ENCODE data around the gene CASP2. TPM values are rescaled to one million over a fixed set of nuclear protein-coding genes. Genes with fewer than 3 reads are reported as not detected.

The CASP2 gene
- polyA plus RNA-seq, 1 of the 3 experiments (the other 2 are of a cell fraction), result 19.7 TPM

DNA sequence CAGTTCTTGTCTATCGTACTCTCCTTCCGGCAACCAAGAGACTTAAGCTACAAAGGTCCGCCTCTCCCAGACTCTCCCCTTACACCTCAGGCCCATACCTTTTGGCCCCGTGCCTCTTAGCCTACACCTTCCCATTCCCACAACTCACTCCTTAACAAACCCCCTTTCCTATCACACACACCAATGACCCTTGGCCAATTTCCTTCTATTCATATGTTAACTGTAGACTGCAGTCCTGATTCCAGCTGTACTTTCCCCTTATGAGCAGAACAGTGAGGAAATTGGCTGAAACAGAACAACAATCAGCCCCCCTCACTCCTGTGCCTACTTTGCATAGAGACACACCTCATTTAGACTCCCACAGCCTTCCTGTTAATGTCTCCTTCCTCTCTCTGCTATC, 4.8 kb upstream of the CASP2 start:
- ChIA-PET CTCF (interaction anchor here (0.7 to 1.3 kb wide), 3 partner anchors 16 to 68 kb away, joined by 3 to 4 read pairs (median 3); partner anchors contain the start of gene GSTK1), POLR2A (no interaction called here)
- DNase-seq, result no peak
- Histone ChIP-seq H3K9me3 (no peaks in the 10 kb centered on the region), H4K20me1 (ENCODE audit: insufficient read depth) (no peaks in the 10 kb centered on the region), H3K4me3 (ENCODE audit: low read depth in 2 of 2, low read length in 1 of 2) (no peak overlapping the region), H2AFZ (ENCODE audit: low read depth) (no peak overlapping the region), H3K27ac (ENCODE audit: low read depth in 2 of 2, low read length in 1 of 2) (no peak overlapping the region), H3K27me3 (ENCODE audit: insufficient read depth) (no peaks in the 10 kb centered on the region), H3K9me2 (no peaks in the 10 kb centered on the region), H3K4me2 (no peak overlapping the region), H3K4me1 (ENCODE audit: control insufficient read depth in 1 of 2, insufficient read depth in 2 of 2, low read depth in 1 of 2, low read length in 1 of 2) (peaks cover 9 to 11% of the 10 kb centered on the region in 2 experiments; a peak in 2 of 4 replicates), H3K79me2 (ENCODE audit: insufficient read depth) (no peaks in the 10 kb centered on the region; the same call in 1 of the 2 replicates), H3K36me3 (replicated peaks in 1 of 2; ENCODE audit: control insufficient read depth in 1 of 2, insufficient read depth in 2 of 2, low read length in 1 of 2) (no peaks in the 10 kb centered on the region), H3F3A (replicated peaks; ENCODE audit: insufficient read depth) (no peaks in the 10 kb centered on the region), H3K9ac (no peak overlapping the region)
- no peak for TF ChIP-seq RAD21 (IDR thresholded peaks at IDR 0.05; ENCODE audit: low read length)
- no peak for TF ChIP-seq CHD2 (IDR thresholded peaks at IDR 0.05; ENCODE audit: low read length, partially characterized antibody)
- no peak for TF ChIP-seq TCF12 (IDR thresholded peaks at IDR 0.05)
- TF ChIP-seq ELF1 (IDR thresholded peaks at IDR 0.05), result no peak
- no peak for TF ChIP-seq FOSL2 (IDR thresholded peaks at IDR 0.05; ENCODE audit: borderline replicate concordance, low read depth)
- TF ChIP-seq, protein P1, sequence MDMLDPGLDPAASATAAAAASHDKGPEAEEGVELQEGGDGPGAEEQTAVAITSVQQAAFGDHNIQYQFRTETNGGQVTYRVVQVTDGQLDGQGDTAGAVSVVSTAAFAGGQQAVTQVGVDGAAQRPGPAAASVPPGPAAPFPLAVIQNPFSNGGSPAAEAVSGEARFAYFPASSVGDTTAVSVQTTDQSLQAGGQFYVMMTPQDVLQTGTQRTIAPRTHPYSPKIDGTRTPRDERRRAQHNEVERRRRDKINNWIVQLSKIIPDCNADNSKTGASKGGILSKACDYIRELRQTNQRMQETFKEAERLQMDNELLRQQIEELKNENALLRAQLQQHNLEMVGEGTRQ (IDR thresholded peaks at IDR 0.05; ENCODE audit: borderline replicate concordance, low read depth, low read length), result no peak
- TF ChIP-seq RXRA (IDR thresholded peaks at IDR 0.05; ENCODE audit: borderline replicate concordance, low read depth), result no peak
- TF ChIP-seq MXI1 (IDR thresholded peaks at IDR 0.05; ENCODE audit: low read depth, low read length), result no peak
- TF ChIP-seq SMC3 (IDR thresholded peaks at IDR 0.05; ENCODE audit: low read depth, low read length), result no peak
- TF ChIP-seq, protein P2, sequence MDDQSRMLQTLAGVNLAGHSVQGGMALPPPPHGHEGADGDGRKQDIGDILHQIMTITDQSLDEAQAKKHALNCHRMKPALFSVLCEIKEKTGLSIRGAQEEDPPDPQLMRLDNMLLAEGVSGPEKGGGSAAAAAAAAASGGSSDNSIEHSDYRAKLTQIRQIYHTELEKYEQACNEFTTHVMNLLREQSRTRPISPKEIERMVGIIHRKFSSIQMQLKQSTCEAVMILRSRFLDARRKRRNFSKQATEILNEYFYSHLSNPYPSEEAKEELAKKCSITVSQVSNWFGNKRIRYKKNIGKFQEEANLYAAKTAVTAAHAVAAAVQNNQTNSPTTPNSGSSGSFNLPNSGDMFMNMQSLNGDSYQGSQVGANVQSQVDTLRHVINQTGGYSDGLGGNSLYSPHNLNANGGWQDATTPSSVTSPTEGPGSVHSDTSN (IDR thresholded peaks at IDR 0.05), result no peak
- TF ChIP-seq RCOR1 (IDR thresholded peaks at IDR 0.05; ENCODE audit: low read length), result no peak
- TF ChIP-seq, protein P3, sequence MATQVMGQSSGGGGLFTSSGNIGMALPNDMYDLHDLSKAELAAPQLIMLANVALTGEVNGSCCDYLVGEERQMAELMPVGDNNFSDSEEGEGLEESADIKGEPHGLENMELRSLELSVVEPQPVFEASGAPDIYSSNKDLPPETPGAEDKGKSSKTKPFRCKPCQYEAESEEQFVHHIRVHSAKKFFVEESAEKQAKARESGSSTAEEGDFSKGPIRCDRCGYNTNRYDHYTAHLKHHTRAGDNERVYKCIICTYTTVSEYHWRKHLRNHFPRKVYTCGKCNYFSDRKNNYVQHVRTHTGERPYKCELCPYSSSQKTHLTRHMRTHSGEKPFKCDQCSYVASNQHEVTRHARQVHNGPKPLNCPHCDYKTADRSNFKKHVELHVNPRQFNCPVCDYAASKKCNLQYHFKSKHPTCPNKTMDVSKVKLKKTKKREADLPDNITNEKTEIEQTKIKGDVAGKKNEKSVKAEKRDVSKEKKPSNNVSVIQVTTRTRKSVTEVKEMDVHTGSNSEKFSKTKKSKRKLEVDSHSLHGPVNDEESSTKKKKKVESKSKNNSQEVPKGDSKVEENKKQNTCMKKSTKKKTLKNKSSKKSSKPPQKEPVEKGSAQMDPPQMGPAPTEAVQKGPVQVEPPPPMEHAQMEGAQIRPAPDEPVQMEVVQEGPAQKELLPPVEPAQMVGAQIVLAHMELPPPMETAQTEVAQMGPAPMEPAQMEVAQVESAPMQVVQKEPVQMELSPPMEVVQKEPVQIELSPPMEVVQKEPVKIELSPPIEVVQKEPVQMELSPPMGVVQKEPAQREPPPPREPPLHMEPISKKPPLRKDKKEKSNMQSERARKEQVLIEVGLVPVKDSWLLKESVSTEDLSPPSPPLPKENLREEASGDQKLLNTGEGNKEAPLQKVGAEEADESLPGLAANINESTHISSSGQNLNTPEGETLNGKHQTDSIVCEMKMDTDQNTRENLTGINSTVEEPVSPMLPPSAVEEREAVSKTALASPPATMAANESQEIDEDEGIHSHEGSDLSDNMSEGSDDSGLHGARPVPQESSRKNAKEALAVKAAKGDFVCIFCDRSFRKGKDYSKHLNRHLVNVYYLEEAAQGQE (IDR thresholded peaks at IDR 0.05; ENCODE audit: low read depth, low read length), result no peak
- no peak for TF ChIP-seq NFIC (IDR thresholded peaks at IDR 0.05; ENCODE audit: borderline replicate concordance)
- TF ChIP-seq, protein P4, sequence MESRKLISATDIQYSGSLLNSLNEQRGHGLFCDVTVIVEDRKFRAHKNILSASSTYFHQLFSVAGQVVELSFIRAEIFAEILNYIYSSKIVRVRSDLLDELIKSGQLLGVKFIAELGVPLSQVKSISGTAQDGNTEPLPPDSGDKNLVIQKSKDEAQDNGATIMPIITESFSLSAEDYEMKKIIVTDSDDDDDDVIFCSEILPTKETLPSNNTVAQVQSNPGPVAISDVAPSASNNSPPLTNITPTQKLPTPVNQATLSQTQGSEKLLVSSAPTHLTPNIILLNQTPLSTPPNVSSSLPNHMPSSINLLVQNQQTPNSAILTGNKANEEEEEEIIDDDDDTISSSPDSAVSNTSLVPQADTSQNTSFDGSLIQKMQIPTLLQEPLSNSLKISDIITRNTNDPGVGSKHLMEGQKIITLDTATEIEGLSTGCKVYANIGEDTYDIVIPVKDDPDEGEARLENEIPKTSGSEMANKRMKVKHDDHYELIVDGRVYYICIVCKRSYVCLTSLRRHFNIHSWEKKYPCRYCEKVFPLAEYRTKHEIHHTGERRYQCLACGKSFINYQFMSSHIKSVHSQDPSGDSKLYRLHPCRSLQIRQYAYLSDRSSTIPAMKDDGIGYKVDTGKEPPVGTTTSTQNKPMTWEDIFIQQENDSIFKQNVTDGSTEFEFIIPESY (IDR thresholded peaks at IDR 0.05; ENCODE audit: borderline replicate concordance, low read depth), result no peak
- no peak for TF ChIP-seq JUND (IDR thresholded peaks at IDR 0.05)
- TF ChIP-seq, protein P5, sequence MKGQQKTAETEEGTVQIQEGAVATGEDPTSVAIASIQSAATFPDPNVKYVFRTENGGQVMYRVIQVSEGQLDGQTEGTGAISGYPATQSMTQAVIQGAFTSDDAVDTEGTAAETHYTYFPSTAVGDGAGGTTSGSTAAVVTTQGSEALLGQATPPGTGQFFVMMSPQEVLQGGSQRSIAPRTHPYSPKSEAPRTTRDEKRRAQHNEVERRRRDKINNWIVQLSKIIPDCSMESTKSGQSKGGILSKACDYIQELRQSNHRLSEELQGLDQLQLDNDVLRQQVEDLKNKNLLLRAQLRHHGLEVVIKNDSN (IDR thresholded peaks at IDR 0.05; ENCODE audit: borderline replicate concordance, low read depth), result no peak
- no peak for TF ChIP-seq MAX (IDR thresholded peaks at IDR 0.05; ENCODE audit: low read depth)
- no peak for TF ChIP-seq FOXJ3 (CRISPR knock-in tag; IDR thresholded peaks at IDR 0.05)
- TF ChIP-seq EZH2phosphoT487 (IDR thresholded peaks at IDR 0.05; ENCODE audit: borderline replicate concordance, low read depth), result no peak
- no peak for TF ChIP-seq YY1 (IDR thresholded peaks at IDR 0.05; ENCODE audit: low read depth)
- 85% methylated on average over 4 of the region's 4 CpGs for WGBS (ENCODE audit: low lambda C conversion rate)

All from SK-N-SH (cell line).